GM19240 (cell line): ENCODE data around the gene SREBF2.
"Not testable (repeated sequence)": the region's sequence is repeated elsewhere in the genome, so short reads cannot be mapped to it uniquely, and the experiment has no call there.

Experiments
- DNase-seq: peaks from one replicate; pipeline ENCODE4 v3.0.0; 2011; ENCODE audit warnings: low spot score; ENCODE audit not compliant: insufficient read length

The SREBF2 gene

GRCh38 chr22:41946629-41947423 lies 113.9 kb downstream of the SREBF2 start, which contains the start of gene CENPM:
TSS of gene CENPM (minus strand) at chr22:41947152. CDS start at chr22:41947076, 76 bp downstream.
- peak; percentile 54 for DNase-seq

GRCh38 chr22:41947424-41948080 lies 114.6 kb downstream of the SREBF2 start:
- no peak for DNase-seq

GRCh38 chr22:41948142-41948541 lies 115.2 kb downstream of the SREBF2 start:
- no peak for DNase-seq

DNA sequence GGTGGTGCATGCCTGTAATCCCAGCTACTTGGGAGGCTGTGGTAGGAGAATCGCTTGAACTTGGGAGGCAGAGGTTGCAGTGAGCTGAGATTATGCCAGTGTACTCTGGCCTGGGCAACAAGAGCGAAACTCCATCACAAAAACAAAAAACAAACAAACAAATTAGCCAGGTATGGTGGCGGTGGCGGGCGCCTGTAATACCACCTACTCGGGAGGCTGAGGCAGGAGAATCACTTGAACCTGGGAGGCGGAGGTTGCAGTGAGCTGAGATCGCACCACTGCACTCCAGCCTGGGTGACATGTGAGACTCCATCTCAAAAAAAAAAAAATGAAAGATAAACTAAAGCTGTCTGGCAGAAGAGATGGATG lies 116.0 kb downstream of the SREBF2 start:
- not testable (repeated sequence) for DNase-seq

DNA sequence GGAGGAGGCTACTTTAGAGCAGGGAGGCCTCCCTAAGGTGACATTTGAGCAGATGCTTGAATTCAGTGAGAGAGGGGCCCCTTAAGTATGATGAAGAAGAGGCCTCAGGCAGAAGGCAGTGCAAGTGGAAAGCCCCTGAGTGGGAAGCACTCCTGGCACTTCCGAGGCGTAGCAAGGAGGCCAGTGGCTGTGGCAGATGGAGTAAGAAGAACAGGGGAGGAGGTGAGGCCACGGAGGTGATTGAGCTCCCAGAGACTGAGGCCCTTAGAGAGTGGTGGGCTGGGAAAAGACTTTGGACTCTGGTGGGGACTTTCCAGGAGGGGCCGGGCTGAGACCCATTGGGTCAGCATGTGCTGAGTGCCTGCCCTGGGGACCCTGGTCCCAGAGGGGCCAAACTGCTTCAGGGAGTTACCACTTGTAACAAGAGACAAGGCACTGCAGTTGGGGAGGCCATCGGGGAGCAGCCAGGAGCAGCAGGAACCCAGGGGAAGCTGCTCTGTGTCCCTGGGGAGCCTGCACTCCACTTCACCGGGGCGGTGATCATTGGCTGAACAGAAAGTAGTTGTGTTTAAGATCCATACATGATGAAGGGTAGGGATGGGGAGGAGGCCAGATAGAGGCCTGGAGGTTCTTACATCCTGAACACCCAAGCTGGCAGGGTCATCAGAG lies 116.5 kb downstream of the SREBF2 start:
- no peak for DNase-seq

DNA sequence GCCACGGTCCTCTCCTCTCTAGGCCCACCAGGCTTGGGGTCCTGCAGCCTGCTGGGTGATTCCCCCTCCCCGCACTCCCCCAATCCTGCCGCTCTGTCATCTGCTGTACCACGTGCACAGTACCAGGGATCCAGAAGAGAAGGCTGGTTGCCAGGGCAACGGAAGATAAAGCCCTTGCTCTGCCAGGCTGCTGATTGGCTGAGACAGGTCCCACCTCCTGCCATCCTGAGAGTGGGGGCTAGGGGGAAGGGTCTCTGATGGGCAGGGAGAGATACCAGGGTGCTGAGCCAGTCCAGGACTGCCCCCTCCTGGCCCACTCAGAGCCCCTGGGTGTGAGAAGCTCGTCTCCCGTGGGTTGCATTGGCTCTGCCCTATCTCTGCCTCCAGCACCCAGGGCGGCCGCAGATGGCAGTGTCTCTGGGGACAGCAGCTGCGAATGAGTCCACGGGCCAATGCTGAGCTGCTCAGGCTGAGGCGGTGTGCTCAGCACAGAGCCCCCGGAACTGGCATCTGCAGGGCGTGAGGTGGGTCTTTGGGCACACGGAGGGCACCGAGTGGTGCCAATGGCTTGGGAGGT lies 119.1 kb downstream of the SREBF2 start, which contains the start of gene SMIM45:
TSS of gene SMIM45 (plus strand) at position 253 of the 577 bp plus-strand sequence.
- no peak for DNase-seq

GRCh38 chr22:41952713-41953112 lies 119.8 kb downstream of the SREBF2 start:
- DNase-seq: no peak
